Lower lobe of right lung (tissue), 2 donors: ENCODE results near the gene ITIH5. TPM values are rescaled to one million over a fixed set of nuclear protein-coding genes. Genes with fewer than 3 reads are reported as not detected.

Source experiments
- ATAC-seq, 2 donors: fragments of 200-7000 bp; cut with Tn5 transposase; one replicate each; pipeline ENCODE4 v1.9.1; 2020 to 2022; ENCODE audit warnings: mild to moderate bottlenecking in 2 of 2, moderate library complexity in 2 of 2
- DNase-seq: peaks from one replicate; pipeline ENCODE4 v3.0.0-alpha.2; 2020
- H3K27ac ChIP-seq: fragments of 200-600 bp; one replicate; pipeline ENCODE4 v1.8.0; 2022
- H3K27me3 ChIP-seq: fragments of 200-600 bp; one replicate; pipeline ENCODE4 v1.8.0; 2022; ENCODE audit warnings: low read depth
- H3K36me3 ChIP-seq: fragments of 200-600 bp; one replicate; pipeline ENCODE4 v1.8.0; 2022; ENCODE audit warnings: mild to moderate bottlenecking
- H3K4me1 ChIP-seq: fragments of 200-600 bp; one replicate; pipeline ENCODE4 v1.8.0; 2022
- H3K4me3 ChIP-seq: fragments of 200-600 bp; one replicate; pipeline ENCODE4 v1.8.0; 2022; ENCODE audit warnings: mild to moderate bottlenecking
- H3K9me3 ChIP-seq: fragments of 200-600 bp; one replicate; pipeline ENCODE4 v1.8.0; 2022
- intact Hi-C: fragments of 100-400 bp; cut with DNase I; formaldehyde crosslinking; loops from one replicate; pipeline ENCODE4 v1.11.0; 2022
- total RNA-seq: library from RNA; stranded (reverse); fragmentation: NEBNext Ultra II Directional; extraction: Animal tissue kit (Norgen Biotek cat#: 25700); gene quantifications from one replicate; pipeline ENCODE4 v1.2.1, GENCODE V29; 2021
- TF ChIP-seq, protein P1 (sequence below): fragments of 200-600 bp; IDR thresholded peaks from one replicate; pipeline ENCODE4 v1.8.0; 2022; ENCODE audit warnings: antibody characterized with exemption, mild to moderate bottlenecking
- donor health status: DM: no; HTN: yes; CAD: no; lungs with severe emphysema.

Gene ITIH5
- total RNA-seq, 1 donor from 2014 or later: 14.8 TPM

GRCh38 chr10:7542189-7542914, 124.4 kb downstream of the ITIH5 start:
- TF ChIP-seq, protein P1, sequence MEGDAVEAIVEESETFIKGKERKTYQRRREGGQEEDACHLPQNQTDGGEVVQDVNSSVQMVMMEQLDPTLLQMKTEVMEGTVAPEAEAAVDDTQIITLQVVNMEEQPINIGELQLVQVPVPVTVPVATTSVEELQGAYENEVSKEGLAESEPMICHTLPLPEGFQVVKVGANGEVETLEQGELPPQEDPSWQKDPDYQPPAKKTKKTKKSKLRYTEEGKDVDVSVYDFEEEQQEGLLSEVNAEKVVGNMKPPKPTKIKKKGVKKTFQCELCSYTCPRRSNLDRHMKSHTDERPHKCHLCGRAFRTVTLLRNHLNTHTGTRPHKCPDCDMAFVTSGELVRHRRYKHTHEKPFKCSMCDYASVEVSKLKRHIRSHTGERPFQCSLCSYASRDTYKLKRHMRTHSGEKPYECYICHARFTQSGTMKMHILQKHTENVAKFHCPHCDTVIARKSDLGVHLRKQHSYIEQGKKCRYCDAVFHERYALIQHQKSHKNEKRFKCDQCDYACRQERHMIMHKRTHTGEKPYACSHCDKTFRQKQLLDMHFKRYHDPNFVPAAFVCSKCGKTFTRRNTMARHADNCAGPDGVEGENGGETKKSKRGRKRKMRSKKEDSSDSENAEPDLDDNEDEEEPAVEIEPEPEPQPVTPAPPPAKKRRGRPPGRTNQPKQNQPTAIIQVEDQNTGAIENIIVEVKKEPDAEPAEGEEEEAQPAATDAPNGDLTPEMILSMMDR: no peak
- ATAC-seq: no peak
- Histone ChIP-seq H3K27ac (peak overlapping the region; percentile 73), H3K4me1 (peaks cover 4% of the 10 kb centered on the region), H3K27me3 (no peaks in the 10 kb centered on the region), H3K4me3 (no peak overlapping the region), H3K36me3 (no peaks in the 10 kb centered on the region), H3K9me3 (peaks cover 6% of the 10 kb centered on the region)
- no peak for DNase-seq
- intact Hi-C loops: no loop called here

GRCh38 chr10:7541137-7542087, 125.4 kb downstream of the ITIH5 start:
- TF ChIP-seq, protein P1: no peak
- Histone ChIP-seq H3K9me3 (peaks cover 6% of the 10 kb centered on the region), H3K4me3 (no peak overlapping the region), H3K4me1 (peaks cover 4% of the 10 kb centered on the region), H3K36me3 (no peaks in the 10 kb centered on the region), H3K27me3 (no peaks in the 10 kb centered on the region), H3K27ac (peak overlapping the region; percentile 73)
- DNase-seq (peak; percentile 54), ATAC-seq (peak; percentile 80 to 84)
- intact Hi-C loops: no loop called here

DNA sequence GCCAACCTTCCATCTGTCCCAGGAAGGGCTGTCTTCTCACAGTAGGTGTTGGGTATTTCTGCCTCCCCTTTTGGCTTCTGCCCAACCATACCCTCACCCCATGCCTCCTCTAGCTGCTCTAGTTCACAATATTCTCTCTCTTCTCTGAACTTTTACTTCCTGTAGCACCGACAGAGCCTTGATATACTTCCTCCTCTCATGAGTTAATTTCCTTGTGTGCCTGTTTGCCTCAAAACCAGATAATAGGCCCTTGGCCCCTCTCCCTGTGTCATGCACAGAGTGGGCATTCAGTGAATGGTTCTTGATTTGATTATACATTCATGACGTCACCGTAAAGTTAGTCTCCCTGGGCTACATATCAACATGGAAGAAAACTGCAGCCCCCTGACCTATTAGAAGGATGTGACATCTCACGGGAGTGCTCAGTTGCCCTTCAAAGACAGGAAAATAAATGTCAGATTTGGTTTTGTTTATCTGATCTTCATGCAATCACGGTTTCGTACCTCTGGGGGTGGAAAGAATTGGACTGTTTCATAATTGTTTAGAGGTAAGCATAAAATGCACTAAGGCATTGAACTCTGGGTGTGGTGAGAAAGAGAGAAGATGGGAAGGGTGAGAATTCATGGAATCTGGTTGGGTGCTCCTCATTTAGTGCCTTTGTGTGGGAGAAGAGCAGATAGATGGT, 127.7 kb downstream of the ITIH5 start:
- Histone ChIP-seq H3K9me3 (peaks cover 6% of the 10 kb centered on the region), H3K4me1 (peaks cover 4% of the 10 kb centered on the region), H3K27me3 (no peaks in the 10 kb centered on the region), H3K27ac (no peak overlapping the region), H3K36me3 (no peaks in the 10 kb centered on the region), H3K4me3 (no peak overlapping the region)
- DNase-seq: no peak
- intact Hi-C loops: no loop called here
- TF ChIP-seq, protein P1: no peak
- no peak for ATAC-seq

DNA sequence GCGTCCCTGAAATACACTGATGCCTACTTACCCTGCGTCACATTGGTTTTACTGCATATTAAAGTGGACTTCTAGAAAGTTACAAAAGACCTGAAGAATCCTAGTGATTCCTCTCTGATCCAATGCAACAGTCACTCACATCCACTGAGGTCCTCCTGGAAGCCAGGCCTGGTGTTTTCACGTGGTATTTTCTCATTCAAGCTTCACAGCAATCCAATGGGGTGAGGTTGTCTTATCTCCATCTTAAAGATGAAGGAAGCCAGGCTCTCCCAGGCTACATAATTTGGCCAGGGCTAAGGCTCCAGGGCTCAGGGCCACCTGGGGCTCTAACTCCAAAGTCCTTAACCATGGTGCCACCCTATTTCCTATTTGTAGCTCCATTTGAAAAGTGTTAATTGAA, 129.6 kb downstream of the ITIH5 start:
- Histone ChIP-seq H3K27me3 (peaks cover 4% of the 10 kb centered on the region), H3K9me3 (peaks cover 6% of the 10 kb centered on the region), H3K4me3 (no peak overlapping the region), H3K27ac (no peak overlapping the region), H3K36me3 (no peaks in the 10 kb centered on the region), H3K4me1 (peaks cover 4% of the 10 kb centered on the region)
- ATAC-seq (no peak), DNase-seq (no peak)
- TF ChIP-seq, protein P1: no peak
- intact Hi-C loops: no loop called here

DNA sequence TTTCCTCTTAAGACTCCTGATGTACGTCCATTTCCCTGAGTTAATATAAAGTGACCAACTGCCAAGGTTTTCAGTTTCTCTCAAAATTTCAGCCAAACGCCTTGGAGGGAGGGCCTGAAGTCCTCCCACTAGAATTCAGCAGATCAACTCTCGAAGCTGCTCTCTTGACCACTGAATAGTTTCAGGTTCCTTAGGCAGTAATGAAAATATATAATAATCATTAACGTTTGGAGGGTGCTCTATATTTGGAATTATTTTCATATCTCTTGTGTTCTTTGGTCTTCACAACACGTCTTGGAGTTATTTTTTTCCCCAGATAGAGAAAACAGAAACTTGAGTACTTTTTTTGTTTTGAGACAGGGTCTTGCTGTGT, 132.3 kb downstream of the ITIH5 start:
- ATAC-seq: no peak
- intact Hi-C loops: no loop called here
- H3K4me3 ChIP-seq: no peak overlapping the region

More for the DNA sequence above, 132.3 kb downstream of the ITIH5 start:
- Histone ChIP-seq H3K36me3 (no peaks in the 10 kb centered on the region), H3K4me1 (no peaks in the 10 kb centered on the region), H3K27me3 (peaks cover 13% of the 10 kb centered on the region), H3K27ac (no peak overlapping the region), H3K9me3 (peaks cover 6% of the 10 kb centered on the region)
- no peak for DNase-seq
- TF ChIP-seq, protein P1: no peak
